Cardiac septum (tissue), 1 donor: ENCODE measurements around the gene PTPN13. TPM values are rescaled to one million over a fixed set of nuclear protein-coding genes. Genes with fewer than 3 reads are reported as not detected.
"Not testable (repeated sequence)": the region's sequence is repeated elsewhere in the genome, so short reads cannot be mapped to it uniquely, and the experiment has no call there.

ENCODE experiments used
- DNase-seq: peaks from one replicate; pipeline ENCODE4 v3.0.0-alpha.2; 2020; ENCODE audit warnings: low spot score
- intact Hi-C: fragments of 100-400 bp; cut with DNase I; formaldehyde crosslinking; loops from one replicate; pipeline ENCODE4 v1.14.0; 2022
- total RNA-seq: library from RNA; stranded (reverse); fragmentation: NEBNext Ultra II Directional; extraction: Animal tissue kit (Norgen Biotek cat#: 25700); gene quantifications from one replicate; pipeline ENCODE4 v1.2.1, GENCODE V29; 2021
- donor health status: DM: no; HTN: no; CAD: no.

Gene PTPN13
- total RNA-seq, 1 donor from 2014 or later = 3.4 TPM

DNA sequence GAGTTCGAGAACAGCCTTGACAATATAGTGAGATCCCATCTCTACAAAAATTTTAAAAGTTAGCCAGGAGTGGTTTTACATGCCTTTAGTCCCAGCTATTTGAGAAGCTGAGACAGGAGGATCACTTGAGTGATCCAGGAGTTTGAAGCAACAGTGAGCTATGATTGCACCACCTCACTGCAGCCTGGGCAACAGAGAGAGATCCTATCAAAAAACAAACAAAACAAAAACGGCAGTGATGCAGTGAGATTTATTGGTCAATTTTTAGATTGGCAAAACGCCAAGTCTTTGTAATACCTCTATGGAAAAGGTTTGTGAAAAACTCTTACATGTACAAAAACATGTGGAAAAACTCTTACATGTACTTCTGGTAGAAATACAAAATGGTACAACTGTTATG is 91.3 kb downstream of the PTPN13 start:
- DNase-seq = no peak
- intact Hi-C loops = no loop called here

- intact Hi-C loops = no loop called here
- no peak for DNase-seq
Measured at GRCh38 chr4:86686741-86687140, 92.6 kb downstream of the PTPN13 start.

- intact Hi-C loops = no loop called here
- no peak for DNase-seq
Measured at GRCh38 chr4:86688026-86688425, 93.9 kb downstream of the PTPN13 start.

GRCh38 chr4:86704601-86705000 is 110.5 kb downstream of the PTPN13 start:
- no peak for DNase-seq
- intact Hi-C loops = no loop called here

- intact Hi-C loops = no loop called here
- no peak for DNase-seq
Measured at GRCh38 chr4:86706923-86707597, 112.9 kb downstream of the PTPN13 start.

GRCh38 chr4:86717651-86718050 is 123.5 kb downstream of the PTPN13 start:
- no peak for DNase-seq
- intact Hi-C loops = no loop called here

GRCh38 chr4:86718152-86718551 is 124.0 kb downstream of the PTPN13 start:
- intact Hi-C loops = no loop called here
- no peak for DNase-seq

- not testable (repeated sequence) for DNase-seq
Measured at GRCh38 chr4:86719149-86719548, 125.0 kb downstream of the PTPN13 start.

DNA sequence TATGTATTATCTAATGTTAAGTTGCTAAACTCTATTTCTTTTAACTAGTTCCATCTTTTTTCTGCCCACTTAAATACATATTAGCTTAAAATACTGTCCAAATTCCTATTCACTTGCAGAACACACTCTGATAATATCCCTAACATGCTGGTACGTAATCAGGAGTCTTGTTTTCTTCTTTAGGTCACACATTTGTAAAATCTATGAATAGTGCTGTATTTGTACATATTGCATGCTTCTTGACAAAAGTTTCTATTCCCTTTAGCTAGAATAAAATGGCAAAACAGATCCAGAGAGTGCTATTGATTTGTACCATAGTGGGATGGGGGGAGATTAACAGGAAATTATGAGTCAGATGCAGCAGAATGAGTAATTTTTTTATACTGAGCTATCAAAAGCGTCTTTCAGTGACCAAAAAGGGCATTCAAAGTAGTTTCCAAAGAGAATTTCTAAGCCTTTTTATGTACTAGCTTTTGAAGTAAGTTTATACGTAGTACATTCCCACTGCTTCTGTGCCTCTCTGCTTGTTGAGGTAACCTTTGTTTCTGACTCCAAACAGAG is 126.5 kb downstream of the PTPN13 start:
- intact Hi-C loops = no loop called here
- DNase-seq = no peak

More at GRCh38 chr4:86719149-86719548, 125.0 kb downstream of the PTPN13 start:
- intact Hi-C loops = not testable (repeated sequence)

DNA sequence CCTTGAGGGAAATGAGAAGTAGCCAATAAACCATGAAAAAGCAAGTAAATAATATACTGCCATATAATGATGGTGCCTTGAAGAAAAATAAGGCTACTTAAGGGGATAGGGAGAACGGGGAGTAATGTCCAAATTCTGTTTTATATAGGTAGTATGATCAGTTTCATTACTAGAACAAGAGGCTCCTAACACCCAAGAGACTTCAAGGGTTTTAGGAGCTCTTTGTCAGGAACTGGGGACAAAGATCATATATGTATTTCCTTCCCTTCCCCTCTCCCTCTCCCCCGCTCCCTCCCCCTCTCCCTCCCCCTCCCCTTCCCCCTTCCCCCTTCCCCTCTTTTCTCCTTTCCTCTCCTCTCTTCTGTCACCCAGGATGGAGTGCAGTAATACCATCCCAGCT is 127.3 kb downstream of the PTPN13 start:
- intact Hi-C loops = no loop called here
- no peak for DNase-seq

DNA sequence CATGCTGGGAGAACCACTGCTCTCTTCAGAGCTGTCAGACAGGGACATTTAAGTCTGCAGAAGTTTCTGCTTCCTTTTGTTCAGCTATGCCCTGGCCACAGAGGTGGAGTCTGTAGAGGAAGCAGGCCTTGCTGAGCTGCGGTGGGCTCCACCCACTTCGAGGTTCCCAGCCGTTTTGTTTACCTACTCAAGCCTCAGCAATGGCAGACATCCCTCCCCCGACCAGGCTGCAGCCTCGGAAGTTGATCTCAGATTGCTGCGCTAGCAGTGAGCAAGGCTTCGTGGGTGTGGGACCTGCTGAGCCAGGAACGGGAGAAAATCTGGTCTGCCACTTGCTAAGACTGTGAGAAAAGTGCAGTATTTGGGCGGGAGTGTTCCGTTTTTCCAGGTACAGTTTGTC is 136.2 kb downstream of the PTPN13 start:
- intact Hi-C loops = no loop called here
- DNase-seq = no peak

DNA sequence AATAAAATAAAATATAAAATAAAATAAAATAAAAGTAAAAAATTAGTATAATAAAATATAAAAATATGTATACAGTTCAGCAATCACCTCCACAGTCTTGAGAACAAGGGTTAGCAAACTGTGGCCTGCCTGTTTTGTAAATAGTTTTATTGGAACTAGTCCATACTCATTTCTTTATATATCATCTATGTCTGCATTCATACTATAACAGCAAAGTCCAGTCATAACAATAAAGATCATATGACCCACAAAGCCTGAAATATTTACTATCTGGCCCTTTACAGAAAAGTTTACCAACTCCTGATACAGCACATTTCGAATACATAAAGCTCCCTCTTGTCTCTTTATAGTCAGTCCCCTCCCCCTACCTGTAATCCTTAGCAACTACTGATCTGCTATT is 143.1 kb downstream of the PTPN13 start:
- no peak for DNase-seq
- intact Hi-C loops = no loop called here

- intact Hi-C loops = no loop called here
- DNase-seq = no peak
Measured at GRCh38 chr4:86741846-86742245, 147.7 kb downstream of the PTPN13 start.

GRCh38 chr4:86744570-86744969 is 150.5 kb downstream of the PTPN13 start:
- intact Hi-C loops = no loop called here
- no peak for DNase-seq

DNA sequence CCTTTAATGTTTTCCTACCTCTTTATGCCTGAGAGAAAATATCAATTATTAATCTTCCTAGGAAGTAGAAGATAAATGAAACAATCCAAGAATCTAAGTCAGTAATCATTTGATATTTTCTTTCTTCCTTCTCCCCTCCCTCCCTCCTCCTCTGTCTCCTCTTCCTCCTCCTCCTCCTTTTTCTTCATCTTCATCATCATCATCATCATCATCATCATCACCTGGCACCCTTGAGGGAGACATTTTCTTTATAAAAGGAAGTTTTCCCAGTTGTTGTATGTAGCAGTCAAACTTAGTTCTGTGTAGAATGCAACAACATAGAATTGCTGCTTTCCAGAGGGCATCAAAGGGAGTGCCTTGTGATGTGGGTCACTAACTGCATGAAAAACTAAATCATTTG is 155.0 kb downstream of the PTPN13 start:
- DNase-seq = no peak
- intact Hi-C loops = no loop called here

GRCh38 chr4:86755388-86755787 is 161.3 kb downstream of the PTPN13 start:
- intact Hi-C loops = no loop called here
- no peak for DNase-seq

DNA sequence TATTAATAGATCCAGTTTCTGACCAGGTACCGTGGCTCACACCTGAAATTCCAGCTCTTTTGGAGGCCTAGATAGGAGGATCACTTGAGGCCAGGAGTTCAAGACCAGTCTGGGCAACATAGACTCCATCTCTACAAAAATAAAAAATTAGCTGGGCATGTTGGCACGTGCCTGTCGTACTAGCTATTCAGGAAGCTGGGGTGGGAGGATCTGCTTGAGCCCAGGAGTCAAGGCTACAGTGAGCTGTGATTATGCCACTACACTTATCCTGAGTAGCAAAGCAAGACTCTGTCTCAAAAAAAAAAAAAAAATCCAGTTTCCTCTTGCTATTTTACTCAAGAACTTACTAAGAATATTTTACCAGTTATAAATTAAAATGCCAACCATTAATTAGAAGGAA is 163.4 kb downstream of the PTPN13 start:
- intact Hi-C loops = no loop called here
- DNase-seq = no peak

DNA sequence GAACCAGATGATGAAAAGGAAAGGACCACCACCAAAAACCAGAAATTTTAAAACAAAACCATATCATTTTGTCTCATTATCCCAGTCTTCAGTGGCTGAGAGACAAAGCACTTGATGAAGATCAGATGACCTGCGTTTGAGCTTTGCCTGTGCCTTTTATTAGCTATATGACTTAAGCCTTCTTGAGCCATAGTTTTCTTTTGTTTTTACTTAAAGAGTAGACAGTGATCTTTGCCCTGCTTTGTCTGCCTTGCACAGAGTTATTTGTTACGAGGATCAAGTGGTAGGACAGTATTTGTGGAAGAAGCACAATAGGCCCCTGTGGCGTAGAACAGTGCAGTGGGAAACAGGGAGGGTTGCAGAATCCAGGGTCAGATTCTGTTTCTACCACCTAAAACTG is 165.2 kb downstream of the PTPN13 start:
- no peak for DNase-seq
- intact Hi-C loops = no loop called here

DNA sequence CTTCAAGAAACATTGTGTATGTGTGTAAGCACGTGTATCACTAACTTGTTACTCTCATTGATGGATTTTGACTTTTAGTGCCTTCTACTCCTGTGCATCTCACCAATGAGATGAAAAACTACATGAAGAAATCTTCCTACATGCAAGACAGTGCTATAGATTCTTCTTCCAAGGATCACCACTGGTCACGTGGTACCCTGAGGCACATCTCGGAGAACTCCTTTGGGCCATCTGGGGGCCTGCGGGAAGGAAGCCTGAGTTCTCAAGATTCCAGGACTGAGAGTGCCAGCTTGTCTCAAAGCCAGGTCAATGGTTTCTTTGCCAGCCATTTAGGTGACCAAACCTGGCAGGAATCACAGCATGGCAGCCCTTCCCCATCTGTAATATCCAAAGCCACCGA is 168.5 kb downstream of the PTPN13 start:
- no peak for DNase-seq
- intact Hi-C loops = no loop called here

DNA sequence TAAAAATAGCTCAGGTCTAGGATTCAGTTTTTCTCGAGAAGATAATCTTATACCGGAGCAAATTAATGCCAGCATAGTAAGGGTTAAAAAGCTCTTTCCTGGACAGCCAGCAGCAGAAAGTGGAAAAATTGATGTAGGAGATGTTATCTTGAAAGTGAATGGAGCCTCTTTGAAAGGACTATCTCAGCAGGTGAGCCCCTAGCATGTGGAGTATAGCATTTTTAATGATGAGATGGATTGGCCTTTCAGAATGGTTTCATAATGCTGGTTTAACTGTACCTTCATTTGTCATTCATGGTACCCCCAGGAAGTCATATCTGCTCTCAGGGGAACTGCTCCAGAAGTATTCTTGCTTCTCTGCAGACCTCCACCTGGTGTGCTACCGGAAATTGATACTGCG is 175.7 kb downstream of the PTPN13 start:
- no peak for DNase-seq
- intact Hi-C loops = no loop called here

- no peak for DNase-seq
- intact Hi-C loops = no loop called here
Measured at GRCh38 chr4:86771141-86771540, 177.0 kb downstream of the PTPN13 start.

GRCh38 chr4:86775061-86775460 is 180.9 kb downstream of the PTPN13 start:
- no peak for DNase-seq
- intact Hi-C loops = no loop called here
